BJ (cell line): ENCODE data around the gene HGFAC. TPM values are rescaled to one million over a fixed set of nuclear protein-coding genes. Genes with fewer than 3 reads are reported as not detected.

Source experiments
- CTCF ChIA-PET: fragments of 350-600 bp; formaldehyde crosslinking; extraction: SDS; loops from one replicate; lab custom pipeline; 2021; ENCODE audit warnings: antibody characterized with exemption, inconsistent platforms; lab: Yijun Ruan, JAX
- POLR2A ChIA-PET: fragments of 300-600 bp; sonication (Branson Sonifier 250); formaldehyde crosslinking; extraction: SDS; loops from one replicate; lab custom pipeline; 2021; ENCODE audit warnings: antibody characterized with exemption; lab: Charles Lee
- DNase-seq: peaks from one replicate; pipeline ENCODE4 v3.0.0-alpha.2; 2011; ENCODE audit warnings: low read depth
- H3K27me3 ChIP-seq: 2 replicates; pipeline ENCODE4 v1.6.0; 2011; ENCODE audit warnings: low read length; ENCODE audit not compliant: control insufficient read depth, insufficient read depth
- H3K36me3 ChIP-seq: 2 replicates; pipeline ENCODE4 v1.5.1; 2011; ENCODE audit warnings: low read length; ENCODE audit not compliant: control insufficient read depth, insufficient read depth
- H3K4me3 ChIP-seq: 2 replicates; pipeline ENCODE4 v1.5.1; 2011; ENCODE audit warnings: low read depth, mild to moderate bottlenecking, control low read depth, low read length
- CTCF ChIP-seq: IDR thresholded peaks from 2 replicates; pipeline ENCODE4 v1.5.1; 2011; ENCODE audit warnings: low read depth, mild to moderate bottlenecking, control low read depth, inconsistent platforms, low read length, moderate library complexity; ENCODE audit not compliant: insufficient read depth
- polyA plus RNA-seq: library from polyadenylated mRNA; depleted of rRNA; stranded (reverse); fragments of >200 nt; gene quantifications from 2 replicates; pipeline ENCODE4 v1.2.3, GENCODE V29; 2011

The HGFAC gene
- polyA plus RNA-seq, 1 experiment, result not detected

- CTCF ChIA-PET, result no interaction called here
- no peak for DNase-seq
- TF ChIP-seq CTCF, result no peak
Measured at GRCh38 chr4:3411676-3412075, 30.1 kb upstream of the HGFAC start.

GRCh38 chr4:3412257-3413020 is 29.3 kb upstream of the HGFAC start:
- DNase-seq, result no peak
- Histone ChIP-seq H3K36me3 (peaks cover 10% of the 10 kb centered on the region), H3K4me3 (no peak overlapping the region), H3K27me3 (no peaks in the 10 kb centered on the region)
- TF ChIP-seq CTCF, result no peak
- POLR2A ChIA-PET, result no interaction called here
- CTCF ChIA-PET, result no interaction called here

More at GRCh38 chr4:3411676-3412075, 30.1 kb upstream of the HGFAC start:
- no peaks in the 10 kb centered on the region for H3K27me3 ChIP-seq
- H3K36me3 ChIP-seq, result peaks cover 6% of the 10 kb centered on the region
- no peak overlapping the region for H3K4me3 ChIP-seq
- POLR2A ChIA-PET, result no interaction called here

DNA sequence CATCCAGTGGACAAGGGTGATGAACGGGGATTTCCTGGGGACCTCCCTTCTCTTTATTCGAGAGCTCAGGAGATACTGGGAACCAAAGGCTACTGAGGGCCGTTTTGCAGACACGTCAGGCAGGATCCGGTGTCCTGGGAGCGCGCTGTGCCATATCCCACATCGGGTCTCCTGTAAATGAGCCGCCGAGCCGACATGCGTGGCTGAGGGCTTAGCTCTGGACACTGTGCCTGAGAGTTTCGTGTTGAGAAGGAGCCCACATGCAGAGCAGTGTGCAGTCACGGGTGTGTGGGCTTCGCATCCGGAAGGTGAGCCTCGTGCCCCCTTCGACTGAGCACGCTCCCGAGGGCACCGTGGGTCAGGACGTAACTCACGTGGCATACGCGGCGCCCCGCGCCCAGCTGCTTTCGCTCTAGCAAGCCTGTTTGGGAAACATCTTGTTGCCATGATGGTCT is 28.5 kb upstream of the HGFAC start:
- H3K27me3 ChIP-seq, result no peaks in the 10 kb centered on the region
- ChIA-PET CTCF (no interaction called here), POLR2A (no interaction called here)

GRCh38 chr4:3413675-3414420 is 27.9 kb upstream of the HGFAC start:
- peaks cover 12% of the 10 kb centered on the region for H3K36me3 ChIP-seq
- CTCF ChIA-PET, result no interaction called here
- POLR2A ChIA-PET, result no interaction called here

More for the DNA sequence above, 28.5 kb upstream of the HGFAC start:
- no peak for DNase-seq
- Histone ChIP-seq H3K36me3 (peaks cover 10% of the 10 kb centered on the region), H3K4me3 (no peak overlapping the region)
- TF ChIP-seq CTCF, result no peak

More at GRCh38 chr4:3413675-3414420, 27.9 kb upstream of the HGFAC start:
- TF ChIP-seq CTCF, result no peak
- DNase-seq, result no peak
- Histone ChIP-seq H3K27me3 (no peaks in the 10 kb centered on the region), H3K4me3 (no peak overlapping the region)
